ENCODE results near the gene LSM3.
"Not testable (repeated sequence)": the region's sequence is repeated elsewhere in the genome, so short reads cannot be mapped to it uniquely, and the experiment has no call there.

LSM3 gene

GRCh38 chr3:14222900-14223594 lies 44.4 kb downstream of the LSM3 start:
- TF ChIP-seq CTCF (IDR thresholded peaks at IDR 0.05; ENCODE audit: unreplicated experiment in 3 of 3), result no peak
- H3K9me3 Mint-ChIP-seq, result peaks cover 34% of the 10 kb centered on the region
- H3K4me3 Mint-ChIP-seq, result no peak overlapping the region
- H3K36me3 Mint-ChIP-seq (ENCODE audit: low read depth), result no peaks in the 10 kb centered on the region
- no peak overlapping the region for H3K27ac Mint-ChIP-seq
- H3K4me1 Mint-ChIP-seq, result peaks cover 11% of the 10 kb centered on the region
- H3K27me3 Mint-ChIP-seq (ENCODE audit: low read depth), result peaks cover 10% of the 10 kb centered on the region

- Mint-ChIP-seq H3K4me1 (peaks cover 11% of the 10 kb centered on the region), H3K9me3 (peaks cover 34% of the 10 kb centered on the region), H3K36me3 (ENCODE audit: low read depth) (no peaks in the 10 kb centered on the region), H3K27ac (no peak overlapping the region), H3K27me3 (ENCODE audit: low read depth) (peaks cover 10% of the 10 kb centered on the region), H3K4me3 (no peak overlapping the region)
- no peak for TF ChIP-seq CTCF (IDR thresholded peaks at IDR 0.05; ENCODE audit: unreplicated experiment in 3 of 3)
Observed at GRCh38 chr3:14223595-14223994, 45.0 kb downstream of the LSM3 start.

GRCh38 chr3:14224895-14225294 lies 46.3 kb downstream of the LSM3 start:
- Mint-ChIP-seq H3K27ac (no peak overlapping the region), H3K27me3 (ENCODE audit: low read depth) (peaks cover 10% of the 10 kb centered on the region), H3K36me3 (ENCODE audit: low read depth) (no peaks in the 10 kb centered on the region), H3K4me3 (no peak overlapping the region), H3K4me1 (peaks cover 11% of the 10 kb centered on the region), H3K9me3 (peaks cover 29% of the 10 kb centered on the region)
- TF ChIP-seq CTCF (IDR thresholded peaks at IDR 0.05; ENCODE audit: unreplicated experiment in 3 of 3), result no peak

- Mint-ChIP-seq H3K36me3 (ENCODE audit: low read depth) (no peaks in the 10 kb centered on the region), H3K9me3 (peaks cover 25% of the 10 kb centered on the region)
Observed at GRCh38 chr3:14225421-14225820, 46.8 kb downstream of the LSM3 start.

GRCh38 chr3:14226351-14226750 lies 47.7 kb downstream of the LSM3 start:
- H3K4me3 Mint-ChIP-seq; H3K36me3 Mint-ChIP-seq (ENCODE audit: low read depth); H3K27ac Mint-ChIP-seq: not testable (repeated sequence)
- H3K4me1 Mint-ChIP-seq, result peaks cover 11% of the 10 kb centered on the region
- H3K27me3 Mint-ChIP-seq (ENCODE audit: low read depth), result peaks cover 10% of the 10 kb centered on the region
- peaks cover 18% of the 10 kb centered on the region for H3K9me3 Mint-ChIP-seq

More at GRCh38 chr3:14225421-14225820, 46.8 kb downstream of the LSM3 start:
- no peak overlapping the region for H3K4me3 Mint-ChIP-seq
- H3K27me3 Mint-ChIP-seq (ENCODE audit: low read depth), result peaks cover 10% of the 10 kb centered on the region
- TF ChIP-seq CTCF (IDR thresholded peaks at IDR 0.05; ENCODE audit: unreplicated experiment in 3 of 3), result no peak
- no peak overlapping the region for H3K27ac Mint-ChIP-seq
- H3K4me1 Mint-ChIP-seq, result peaks cover 11% of the 10 kb centered on the region

GRCh38 chr3:14227856-14228255 lies 49.2 kb downstream of the LSM3 start:
- H3K27me3 Mint-ChIP-seq (ENCODE audit: low read depth), result peaks cover 17% of the 10 kb centered on the region
- no peaks in the 10 kb centered on the region for H3K36me3 Mint-ChIP-seq (ENCODE audit: low read depth)
- H3K9me3 Mint-ChIP-seq, result peaks cover 7% of the 10 kb centered on the region
- H3K4me3 Mint-ChIP-seq, result no peak overlapping the region
- peaks cover 19% of the 10 kb centered on the region for H3K4me1 Mint-ChIP-seq
- no peak overlapping the region for H3K27ac Mint-ChIP-seq
- TF ChIP-seq CTCF (IDR thresholded peaks at IDR 0.05; ENCODE audit: unreplicated experiment in 3 of 3), result no peak

Measured in nephron (organoid).